Muscle layer of duodenum (tissue), 2 donors: ENCODE measurements around the gene ENG.
A peak's percentile ranks its signal among the peaks of the same experiment; 100 is the strongest.

Experiments
- H3K27ac ChIP-seq: one replicate; pipeline ENCODE4 v1.7.0; 2013; ENCODE audit warnings: mild to moderate bottlenecking, low read length
- H3K27me3 ChIP-seq: one replicate; pipeline ENCODE4 v1.7.0; 2013; ENCODE audit warnings: low read depth, mild to moderate bottlenecking, control low read depth, low read length
- H3K36me3 ChIP-seq, 2 donors: one replicate each; pipeline ENCODE4 v1.7.0; 2013; ENCODE audit warnings: low read length in 2 of 2, control low read depth in 1 of 2, mild to moderate bottlenecking in 1 of 2; ENCODE audit not compliant: insufficient read depth in 2 of 2, control insufficient read depth in 1 of 2
- H3K4me1 ChIP-seq, 2 donors: one replicate each; pipeline ENCODE4 v1.7.0; 2013; ENCODE audit warnings: low read length in 2 of 2, mild to moderate bottlenecking in 2 of 2, control low read depth in 1 of 2, moderate library complexity in 1 of 2; ENCODE audit not compliant: insufficient read depth in 2 of 2, control insufficient read depth in 1 of 2
- H3K4me3 ChIP-seq, 2 donors: one replicate each; pipeline ENCODE4 v1.7.0; 2013; ENCODE audit warnings: low read length in 2 of 2, low read depth in 1 of 2, mild to moderate bottlenecking in 1 of 2
- H3K9me3 ChIP-seq, 2 donors: one replicate each; pipeline ENCODE4 v1.7.0; 2013; ENCODE audit warnings: low read length in 2 of 2, control low read depth in 1 of 2, mild to moderate bottlenecking in 1 of 2; ENCODE audit not compliant: control insufficient read depth in 1 of 2
- donor health status: healthy.

Gene ENG

GRCh38 chr9:127877566-127877998 is 23.1 kb upstream of the ENG start, which contains the start of gene AK1:
AK1 (minus strand) TSS chr9:127877675; CDS start chr9:127874617, 3,058 bp downstream.
- H3K4me1 ChIP-seq, result peaks cover 11 to 50% of the 10 kb centered on the region in 2 donors
- H3K27ac ChIP-seq, result peak within 1 kb of the TSS; percentile 39

GRCh38 chr9:127876764-127877562 is 22.5 kb upstream of the ENG start:
- no peaks in the 10 kb centered on the region for H3K9me3 ChIP-seq
- no peaks in the 10 kb centered on the region for H3K27me3 ChIP-seq
- H3K4me1 ChIP-seq, result peaks cover 11 to 50% of the 10 kb centered on the region in 2 donors
- peak overlapping the region; percentile 39 for H3K27ac ChIP-seq
- peaks cover 0 to 8% of the 10 kb centered on the region in 2 donors for H3K36me3 ChIP-seq
- H3K4me3 ChIP-seq, result peak overlapping the region; percentile 60 to 68

More at GRCh38 chr9:127877566-127877998, 23.1 kb upstream of the ENG start, which contains the start of gene AK1:
- Histone ChIP-seq H3K27me3 (no peaks in the 10 kb centered on the region), H3K4me3 (peak within 1 kb of the TSS; percentile 60 to 68), H3K9me3 (no peaks in the 10 kb centered on the region), H3K36me3 (peaks cover 0 to 4% of the 10 kb centered on the region in 2 donors)

- H3K27ac ChIP-seq, result no peak overlapping the region
- H3K4me1 ChIP-seq, result peaks cover 11 to 50% of the 10 kb centered on the region in 2 donors
These were observed 21.7 kb upstream of the ENG start for GRCh38 chr9:127876026-127876763.

DNA sequence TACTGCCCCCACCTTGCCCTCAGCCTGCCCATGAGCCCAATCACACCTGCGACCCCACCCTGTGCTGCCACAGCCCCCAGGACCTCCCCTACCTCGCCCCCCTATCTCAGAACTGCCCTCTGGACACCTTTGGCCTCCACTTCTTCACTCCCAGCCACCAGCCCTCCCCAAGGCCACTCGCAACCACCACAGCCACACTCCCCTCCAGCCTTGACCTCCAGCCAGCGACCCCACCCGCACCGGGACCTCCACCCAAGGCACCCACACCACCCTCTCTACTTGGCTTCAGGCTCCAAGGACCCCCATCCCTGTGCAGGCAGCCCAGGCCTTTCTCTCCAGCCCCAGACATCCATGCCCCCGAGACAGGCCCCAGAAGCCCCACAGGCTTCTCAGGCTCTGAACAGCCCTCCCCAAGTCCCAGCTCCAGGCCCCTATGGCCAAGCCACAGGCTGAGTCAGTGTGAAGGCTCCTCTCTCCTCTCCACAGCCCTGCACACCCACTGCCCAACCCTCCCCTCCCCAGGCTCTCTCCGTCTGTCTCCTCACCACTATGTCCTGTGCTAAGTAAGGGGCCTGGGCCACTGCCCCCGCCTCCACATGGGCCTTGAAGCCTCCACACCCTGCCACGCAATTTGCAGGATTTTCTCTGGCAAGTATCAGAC is 21.0 kb upstream of the ENG start:
- H3K36me3 ChIP-seq, result peaks cover 0 to 23% of the 10 kb centered on the region in 2 donors
- no peak overlapping the region for H3K27ac ChIP-seq
- peaks cover 11 to 50% of the 10 kb centered on the region in 2 donors for H3K4me1 ChIP-seq
- H3K4me3 ChIP-seq, result no peak overlapping the region
- H3K9me3 ChIP-seq, result no peaks in the 10 kb centered on the region
- H3K27me3 ChIP-seq, result no peaks in the 10 kb centered on the region

More at GRCh38 chr9:127876026-127876763, 21.7 kb upstream of the ENG start:
- H3K4me3 ChIP-seq, result peak overlapping the region in 1 of 2 donors; percentile 68
- H3K36me3 ChIP-seq, result peaks cover 0 to 16% of the 10 kb centered on the region in 2 donors
- no peaks in the 10 kb centered on the region for H3K27me3 ChIP-seq
- no peaks in the 10 kb centered on the region for H3K9me3 ChIP-seq

DNA sequence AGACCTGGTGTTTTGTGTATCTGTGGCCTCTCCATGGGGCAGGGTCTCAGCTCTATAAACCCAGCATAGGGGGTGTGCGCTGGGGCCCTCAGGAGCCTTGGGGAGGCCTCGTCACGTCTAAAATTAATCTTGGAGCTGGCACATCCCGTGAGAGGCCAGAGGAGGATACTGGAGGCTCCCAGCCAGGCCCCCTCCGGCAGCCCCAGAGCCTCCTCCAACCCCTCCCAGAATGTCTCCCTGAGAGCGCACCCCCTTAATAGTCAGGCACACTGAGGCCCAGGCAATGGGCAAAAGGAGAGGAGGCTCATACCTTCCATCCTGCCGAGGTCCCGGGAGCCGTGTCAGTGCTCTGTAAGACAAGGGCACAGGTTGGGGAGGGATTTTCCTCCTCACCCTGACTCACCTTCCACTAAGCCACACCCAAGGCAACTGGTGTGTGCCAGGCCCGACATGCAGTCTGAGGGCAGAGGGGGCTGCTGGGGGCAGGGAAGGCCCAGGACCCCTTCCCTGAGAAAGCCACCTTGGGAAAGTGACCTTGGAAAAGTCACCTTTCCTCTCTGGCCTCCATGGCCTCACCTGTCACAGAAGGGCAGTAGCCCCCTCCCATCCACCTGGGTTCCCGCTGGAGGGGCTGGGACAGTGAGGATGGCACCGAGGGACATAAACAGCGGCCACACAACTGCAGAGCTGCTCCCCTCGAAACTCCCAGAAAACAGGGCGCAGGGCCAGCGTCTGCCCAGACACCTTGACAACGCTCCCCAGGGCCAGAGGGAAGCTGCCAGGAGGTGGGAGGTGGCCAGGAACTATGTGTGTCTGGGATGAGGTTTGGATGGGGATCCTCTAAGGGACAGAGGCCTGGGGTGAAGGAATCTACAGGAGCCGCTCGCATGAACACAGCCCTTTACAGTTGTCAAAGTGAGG is 20.1 kb upstream of the ENG start:
- Histone ChIP-seq H3K36me3 (peaks cover 0 to 24% of the 10 kb centered on the region in 2 donors), H3K4me1 (peaks cover 11 to 50% of the 10 kb centered on the region in 2 donors), H3K9me3 (no peaks in the 10 kb centered on the region), H3K4me3 (peak overlapping the region; percentile 6 to 13), H3K27ac (no peak overlapping the region), H3K27me3 (no peaks in the 10 kb centered on the region)

DNA sequence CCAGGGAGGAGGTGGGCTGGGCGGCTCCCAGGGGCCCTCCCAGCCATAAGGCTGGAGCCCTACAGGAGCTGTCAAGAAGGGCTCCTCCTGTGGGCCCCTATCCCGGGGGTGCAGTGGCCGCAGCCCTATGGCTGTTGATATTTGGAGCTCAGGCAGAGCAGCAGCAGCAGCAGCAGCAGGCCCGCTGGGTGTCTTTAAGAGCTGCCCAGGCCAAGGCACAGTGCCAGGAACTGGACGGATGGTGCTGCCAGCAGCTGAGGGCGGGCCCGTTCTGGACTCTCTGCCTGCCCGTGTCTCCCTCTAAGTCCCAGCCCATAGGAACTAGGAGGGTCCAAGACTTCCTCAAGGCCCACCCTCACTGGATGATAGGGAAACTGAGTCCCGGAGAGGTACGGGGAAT is 19.4 kb upstream of the ENG start:
- peak overlapping the region; percentile 6 to 13 for H3K4me3 ChIP-seq
- peaks cover 0 to 24% of the 10 kb centered on the region in 2 donors for H3K36me3 ChIP-seq
- H3K27ac ChIP-seq, result no peak overlapping the region
- H3K9me3 ChIP-seq, result no peaks in the 10 kb centered on the region
- H3K4me1 ChIP-seq, result peaks cover 11 to 50% of the 10 kb centered on the region in 2 donors
- H3K27me3 ChIP-seq, result no peaks in the 10 kb centered on the region

DNA sequence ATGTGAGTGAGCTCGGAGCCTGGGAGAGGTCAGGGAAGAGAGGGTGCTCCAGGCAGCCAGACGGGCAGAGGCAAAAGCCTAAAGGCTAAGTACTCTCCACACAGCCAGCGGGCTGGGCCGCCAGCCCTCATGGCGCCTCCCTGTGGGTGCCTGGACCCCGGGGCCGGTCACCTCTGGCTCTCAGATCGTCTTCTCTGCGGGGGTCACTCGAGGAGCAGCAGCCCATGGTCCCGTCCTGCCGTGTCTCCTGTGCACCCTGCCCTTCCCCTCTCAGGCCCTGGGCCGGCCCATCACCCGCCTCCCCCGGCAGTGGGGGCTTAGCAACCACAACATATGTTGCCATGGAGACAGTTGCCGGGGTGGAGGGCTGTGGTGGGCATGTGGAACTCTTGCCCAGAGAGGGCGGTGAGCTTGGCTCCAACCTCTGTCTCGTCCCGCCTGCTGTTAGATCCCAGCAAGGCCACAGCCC is 18.8 kb upstream of the ENG start:
- Histone ChIP-seq H3K4me3 (peak overlapping the region in 1 of 2 donors; percentile 6), H3K27ac (no peak overlapping the region), H3K4me1 (peaks cover 10 to 48% of the 10 kb centered on the region in 2 donors)

DNA sequence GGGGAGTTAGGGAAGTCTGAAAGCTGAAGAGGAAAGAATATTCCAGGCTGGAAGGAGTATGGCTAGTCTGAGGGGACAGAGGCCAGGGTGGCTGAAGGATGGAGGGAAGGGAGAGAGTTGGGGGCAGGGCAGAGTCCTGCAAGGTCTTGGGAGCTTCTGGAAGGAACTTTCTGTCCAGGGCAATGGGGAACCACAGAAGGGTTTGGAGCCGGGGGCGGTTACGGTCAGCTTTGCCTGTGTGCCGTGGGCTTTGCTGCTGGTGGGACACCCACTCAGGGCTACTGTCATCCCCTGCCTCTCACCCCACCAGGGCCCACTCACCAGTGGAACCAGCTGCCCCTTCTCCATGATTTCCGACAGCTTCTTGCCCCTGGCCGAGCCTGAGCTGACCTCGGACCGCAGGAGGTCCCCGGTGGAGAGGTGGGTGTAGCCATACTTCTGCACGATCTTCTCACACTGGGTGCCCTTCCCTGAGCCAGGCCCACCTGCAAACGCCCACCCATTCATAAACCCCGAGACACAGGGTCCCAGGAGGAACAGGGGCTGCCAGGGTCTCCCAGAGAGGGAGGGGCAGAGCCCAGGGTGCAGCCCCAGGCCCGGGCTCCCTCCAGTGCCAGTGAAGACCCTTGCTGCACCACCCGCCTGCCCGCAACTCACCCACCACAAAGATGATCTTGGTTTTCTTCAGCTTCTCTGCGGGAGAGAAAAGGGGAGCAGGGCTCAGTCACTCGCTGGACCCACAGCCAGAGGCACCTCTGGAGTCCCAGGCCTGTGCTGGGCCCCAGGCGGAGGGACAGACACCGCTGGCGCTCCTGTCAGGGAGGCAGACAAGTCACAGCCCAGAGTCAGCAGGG is 18.1 kb upstream of the ENG start:
- H3K27ac ChIP-seq, result no peak overlapping the region
- H3K9me3 ChIP-seq, result no peaks in the 10 kb centered on the region
- peaks cover 5 to 43% of the 10 kb centered on the region in 2 donors for H3K4me1 ChIP-seq
- H3K36me3 ChIP-seq, result peaks cover 6 to 31% of the 10 kb centered on the region in 2 donors
- no peaks in the 10 kb centered on the region for H3K27me3 ChIP-seq
- no peak overlapping the region for H3K4me3 ChIP-seq

More for the DNA sequence above, 18.8 kb upstream of the ENG start:
- Histone ChIP-seq H3K36me3 (peaks cover 0 to 24% of the 10 kb centered on the region in 2 donors), H3K27me3 (no peaks in the 10 kb centered on the region), H3K9me3 (no peaks in the 10 kb centered on the region)

GRCh38 chr9:127871531-127871930 is 17.1 kb upstream of the ENG start:
- no peaks in the 10 kb centered on the region for H3K9me3 ChIP-seq
- peaks cover 6 to 36% of the 10 kb centered on the region in 2 donors for H3K36me3 ChIP-seq
- no peak overlapping the region for H3K27ac ChIP-seq
- no peak overlapping the region for H3K4me3 ChIP-seq
- no peaks in the 10 kb centered on the region for H3K27me3 ChIP-seq
- peaks cover 5 to 36% of the 10 kb centered on the region in 2 donors for H3K4me1 ChIP-seq
